Stimulated activated CD8-positive, alpha-beta memory T cell treated with anti-CD3 and anti-CD28 coated beads, Interleukin-12 subunit alpha, Interleukin-12 subunit beta, amount 100 ng/mL, for 24 hours (primary cell): ENCODE results near the gene POFUT2.
"Not testable (repeated sequence)": the region's sequence is repeated elsewhere in the genome, so short reads cannot be mapped to it uniquely, and the experiment has no call there.

ENCODE experiments used
- DNase-seq: peaks from one replicate; pipeline ENCODE4 v3.0.0-alpha.2; 2020; ENCODE audit errors: extremely low read depth

The POFUT2 gene

DNA sequence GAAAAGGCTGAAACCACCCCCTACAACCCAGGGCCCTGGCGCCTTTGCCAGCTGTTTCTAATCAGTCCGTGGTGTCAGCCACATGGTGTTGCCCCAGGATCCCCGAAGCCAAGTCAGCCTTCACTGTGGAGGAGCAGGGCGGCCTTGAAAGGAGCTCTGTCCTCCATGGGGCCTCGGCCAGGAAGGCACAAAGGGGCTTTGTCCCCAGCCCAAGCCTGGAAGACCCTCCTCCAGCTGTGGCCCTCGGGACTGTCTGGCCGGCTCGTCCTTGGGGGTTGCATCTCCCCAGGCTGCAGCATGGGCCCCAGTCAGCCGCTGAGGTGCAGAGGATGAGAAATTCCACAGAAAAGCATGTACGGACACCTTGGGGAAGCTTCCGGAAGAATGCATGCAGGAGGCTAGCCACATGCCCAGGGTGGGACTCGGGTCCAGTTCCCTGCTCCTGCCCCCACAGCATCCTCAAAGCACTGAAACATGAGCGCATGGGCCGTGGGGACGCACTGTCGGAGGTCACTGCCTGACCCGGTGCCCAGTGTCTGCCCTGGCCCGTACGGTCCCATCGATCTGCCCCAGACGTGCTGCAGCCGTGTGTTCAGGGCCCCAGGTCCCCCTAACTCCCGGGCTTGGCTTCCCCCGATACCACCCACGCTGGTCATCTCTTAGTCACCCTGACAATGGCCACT lies 38.6 kb upstream of the POFUT2 start:
- DNase-seq: no peak

DNA sequence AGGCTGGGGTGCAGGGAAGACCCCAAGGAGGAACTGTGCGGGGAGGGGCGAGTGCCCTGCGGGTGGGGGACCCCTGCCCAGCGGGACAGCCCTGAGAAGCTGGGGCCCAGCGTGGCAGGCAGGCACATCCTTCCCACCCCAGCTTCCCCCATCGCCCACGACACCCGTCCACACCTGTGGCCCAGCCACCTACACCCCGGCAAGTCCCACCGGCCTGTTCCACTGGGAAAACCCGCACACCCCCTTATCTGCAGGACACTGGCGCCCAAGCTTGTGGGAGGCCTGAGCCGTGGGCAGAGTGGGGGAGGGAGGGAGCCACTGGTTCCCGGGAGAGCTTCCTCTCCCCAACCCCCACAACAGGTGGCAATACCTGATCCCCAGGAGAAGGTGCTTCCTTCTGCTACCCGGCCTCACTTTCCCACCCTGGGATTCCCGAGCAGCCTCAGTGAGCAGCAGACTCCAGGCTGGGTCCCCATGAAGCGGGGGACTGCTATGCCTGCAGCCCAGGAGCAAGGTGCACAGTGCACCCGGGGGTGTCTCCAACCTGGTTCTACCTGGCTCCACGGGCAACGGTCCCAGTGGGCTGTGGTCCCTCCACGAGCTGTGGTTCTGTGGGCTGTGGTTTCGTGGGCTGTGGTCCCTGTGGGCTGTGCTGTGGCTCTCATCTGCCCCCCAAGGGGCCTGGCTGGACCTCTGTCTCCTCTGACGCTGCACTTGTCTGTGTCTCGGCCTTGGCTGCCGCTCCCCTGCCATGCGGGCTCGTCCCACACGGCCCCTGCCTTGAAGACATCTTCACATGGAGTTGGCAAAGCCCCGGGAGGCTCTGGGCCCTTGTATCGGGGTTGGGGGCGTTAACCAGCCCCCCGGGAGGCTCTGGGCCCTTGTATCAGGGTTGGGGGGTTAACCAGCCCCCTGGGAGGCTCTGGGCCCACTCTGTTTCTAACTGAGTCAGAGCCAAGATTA lies 37.8 kb upstream of the POFUT2 start:
- DNase-seq: no peak

DNA sequence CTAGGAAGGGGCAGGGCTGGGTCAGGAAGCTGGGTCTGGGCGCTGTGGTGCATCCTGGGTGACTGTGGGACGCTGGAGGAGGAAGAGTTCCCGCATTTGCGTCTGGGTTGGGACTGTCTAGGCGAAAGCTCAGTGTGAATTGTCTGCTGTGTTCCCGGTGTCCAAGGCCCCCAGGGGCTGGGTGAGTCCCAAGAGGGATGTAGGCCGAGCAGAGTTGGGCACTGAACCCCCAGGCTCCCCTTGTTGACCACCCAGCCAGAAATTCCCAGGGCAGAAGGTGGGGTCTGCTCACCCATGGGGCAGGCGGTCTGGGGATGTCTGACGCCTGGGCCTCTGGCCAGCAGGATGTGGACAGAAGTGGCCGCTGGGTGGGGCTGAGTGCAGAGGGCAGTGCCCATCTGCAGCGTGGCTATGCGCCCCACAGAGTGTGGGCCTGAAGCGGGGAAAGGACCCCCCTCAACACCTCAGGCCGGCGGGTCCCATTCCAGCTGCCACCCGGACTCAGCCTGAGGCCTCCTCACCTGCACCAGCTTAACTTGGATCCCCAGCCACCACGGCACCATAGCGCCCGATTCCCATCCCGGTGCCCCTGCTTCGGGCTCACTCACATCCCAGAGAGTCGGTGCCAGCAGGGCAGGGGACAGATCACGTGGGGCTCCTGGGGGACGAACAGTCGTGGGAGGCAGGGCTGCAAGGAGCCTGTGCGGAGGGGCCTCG lies 37.0 kb upstream of the POFUT2 start:
- no peak for DNase-seq

DNA sequence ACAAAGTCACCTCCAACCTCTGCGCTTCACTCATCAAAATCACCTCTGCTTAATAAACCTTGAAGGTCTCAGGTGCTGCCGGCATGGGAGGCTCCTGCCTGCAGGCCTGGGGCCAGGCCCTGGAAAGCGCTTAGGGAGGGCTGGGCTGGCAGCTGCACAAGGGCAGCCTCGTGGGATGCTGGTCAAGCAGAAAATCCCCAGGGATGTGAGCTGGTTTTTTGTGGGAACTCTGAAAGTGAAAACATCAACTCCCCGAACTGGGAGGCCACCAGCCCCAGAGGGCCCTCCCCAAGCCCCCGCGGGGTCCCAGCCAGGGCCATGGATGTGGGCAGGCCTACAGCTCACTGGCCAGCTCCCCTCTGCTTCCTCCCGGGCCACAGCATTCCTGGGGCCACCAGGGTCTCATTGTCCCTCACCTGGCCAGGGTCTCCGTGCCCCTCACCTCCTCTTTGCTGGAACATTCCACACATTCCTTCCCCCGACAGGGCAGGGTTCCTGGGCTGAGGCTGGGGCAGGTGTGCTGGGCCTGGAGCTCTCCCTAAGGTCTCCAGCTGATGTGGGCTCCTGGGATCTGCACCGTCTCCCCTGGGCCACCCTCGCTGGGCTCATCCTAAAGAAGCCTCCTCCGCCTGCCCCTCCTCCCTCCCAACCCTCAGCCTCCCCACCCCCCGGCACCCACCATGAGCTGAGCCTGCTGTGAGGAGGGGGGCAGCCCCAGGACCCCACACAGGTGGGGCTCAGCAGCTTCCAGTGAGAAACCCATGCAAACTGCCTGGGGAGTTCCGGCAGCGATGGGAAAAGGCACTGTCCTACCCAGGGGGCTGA lies 36.0 kb upstream of the POFUT2 start:
- DNase-seq: no peak

DNA sequence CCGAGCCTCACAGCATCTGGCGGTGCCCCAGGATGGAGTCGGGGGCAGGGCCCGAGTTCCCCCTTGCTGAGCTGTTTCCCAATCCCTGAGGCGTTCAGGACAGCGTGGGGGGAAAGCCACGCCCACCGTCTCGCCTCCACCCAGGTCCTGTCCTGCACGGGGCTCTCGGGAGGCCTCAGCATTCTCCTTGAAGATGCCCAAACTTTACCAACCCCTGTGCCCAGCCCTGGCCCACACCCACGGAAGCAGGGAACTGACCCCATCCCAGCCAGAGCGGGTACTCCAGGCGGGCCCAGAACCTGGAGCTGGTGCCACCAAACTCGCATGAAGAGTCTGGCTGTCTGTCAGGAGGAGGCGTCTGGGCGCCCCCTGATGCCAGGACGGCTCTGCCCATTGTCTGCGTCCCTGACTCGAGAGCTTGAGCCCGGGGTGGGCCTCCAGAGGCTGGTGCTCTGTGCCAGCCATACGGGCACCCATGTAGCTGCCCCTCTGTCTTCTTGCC lies 35.3 kb upstream of the POFUT2 start:
- no peak for DNase-seq

DNA sequence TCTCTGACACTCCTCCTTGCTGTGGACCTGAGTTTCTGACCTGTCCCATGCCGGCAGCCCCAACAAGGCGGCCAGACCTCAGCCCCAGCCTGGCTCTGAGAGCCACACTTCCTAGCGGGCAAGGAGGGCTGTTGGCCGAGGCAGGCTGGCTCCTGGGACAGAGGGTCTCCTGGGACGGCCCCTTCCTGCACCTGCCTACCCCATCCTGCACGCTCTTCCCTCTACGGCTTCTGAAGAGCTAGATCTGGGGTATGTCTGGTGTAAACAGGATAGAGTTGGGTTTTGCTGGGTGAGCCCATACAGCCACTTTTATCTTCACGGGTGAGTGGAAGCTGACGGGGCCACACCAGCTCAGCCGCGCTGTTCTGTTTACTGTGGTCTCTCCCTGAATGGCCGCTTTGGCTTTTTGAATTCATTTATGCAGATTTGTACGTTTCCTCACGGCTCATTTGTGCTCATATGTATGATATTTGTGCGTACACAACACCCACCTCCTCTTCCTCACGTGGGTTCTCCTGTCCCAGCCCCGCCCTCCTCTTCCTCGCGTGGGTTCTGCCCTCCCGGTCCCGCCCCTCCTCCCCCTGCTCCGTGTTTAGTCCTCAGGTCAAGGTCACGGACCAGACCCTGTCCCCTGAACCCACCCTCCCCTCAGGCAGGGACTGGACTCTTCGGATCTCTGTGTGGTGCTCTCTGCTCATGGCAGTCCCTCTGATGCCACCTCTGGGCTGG lies 34.7 kb upstream of the POFUT2 start:
- no peak for DNase-seq

DNA sequence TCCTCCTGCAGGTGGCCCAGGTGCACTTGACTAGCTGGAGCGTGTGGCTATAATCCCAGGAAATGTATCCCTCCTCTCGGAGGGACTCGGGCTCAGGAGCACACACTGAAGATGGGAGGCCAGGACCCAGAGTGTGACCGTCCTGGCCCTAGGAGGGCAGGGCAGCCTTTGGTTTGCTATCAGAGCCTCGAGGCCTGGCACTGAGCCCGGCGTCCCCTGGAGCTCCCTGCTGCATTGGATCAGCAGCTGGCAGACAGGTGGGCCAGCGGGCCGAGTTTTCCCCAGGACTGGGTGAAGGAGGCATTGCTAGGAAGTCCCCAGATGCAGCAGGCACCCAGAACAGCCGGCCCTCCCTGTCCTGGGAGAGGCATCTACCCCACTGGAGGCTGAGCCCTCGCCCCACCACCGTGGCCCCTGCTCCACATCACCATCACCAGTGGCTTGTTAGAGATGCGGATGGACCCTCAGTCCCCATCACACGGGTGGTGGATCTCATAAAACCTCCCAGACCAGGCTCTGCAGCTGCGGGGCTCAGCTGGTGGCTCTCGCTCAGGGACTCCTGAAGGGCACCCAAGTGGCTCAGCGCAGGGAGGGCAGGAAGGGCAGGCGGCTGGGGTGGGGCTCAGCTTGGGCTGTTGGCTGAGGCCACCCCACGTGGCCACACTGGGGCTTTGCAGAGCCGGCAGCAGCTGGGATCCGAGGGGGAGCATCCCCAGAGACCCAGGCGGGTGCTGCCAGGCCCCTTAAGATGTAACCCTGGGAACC lies 32.7 kb upstream of the POFUT2 start:
- no peak for DNase-seq

DNA sequence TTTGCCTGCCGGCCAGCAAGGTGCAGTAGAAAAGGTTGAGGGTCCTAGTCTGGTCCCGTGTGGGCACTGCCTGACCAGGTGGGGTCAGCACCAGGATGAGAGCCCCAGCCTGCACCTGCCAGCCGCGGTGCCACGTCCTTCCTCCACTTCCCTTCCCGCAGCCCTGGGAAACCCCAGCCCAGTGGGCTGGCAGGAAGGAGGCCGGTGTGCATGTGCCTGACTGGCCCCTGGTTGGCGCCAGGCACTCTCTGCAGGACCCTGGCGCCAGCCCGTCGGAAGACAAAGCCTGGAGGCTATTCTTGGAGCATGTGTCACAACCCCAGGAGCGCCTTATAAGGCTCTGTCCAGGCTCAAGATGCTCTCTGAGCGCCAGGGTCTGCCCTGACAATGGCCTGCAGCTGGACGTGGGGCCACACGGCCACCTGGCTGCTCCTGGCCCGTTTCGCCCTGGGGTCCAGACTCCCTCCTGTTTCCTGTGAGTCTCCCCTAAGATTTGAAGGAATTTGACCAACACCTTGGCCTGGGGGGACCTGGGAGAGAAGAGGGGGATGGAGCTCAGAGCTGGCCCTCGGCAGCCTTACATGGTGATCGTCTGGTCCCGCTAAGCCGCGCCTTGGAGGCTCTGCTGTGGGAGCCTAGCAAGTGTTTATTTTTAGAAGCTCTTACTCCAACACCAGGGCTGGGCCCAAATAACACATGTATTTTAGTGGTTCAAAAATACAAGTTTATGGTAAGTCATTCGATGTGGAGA lies 31.9 kb upstream of the POFUT2 start:
- DNase-seq: no peak

DNA sequence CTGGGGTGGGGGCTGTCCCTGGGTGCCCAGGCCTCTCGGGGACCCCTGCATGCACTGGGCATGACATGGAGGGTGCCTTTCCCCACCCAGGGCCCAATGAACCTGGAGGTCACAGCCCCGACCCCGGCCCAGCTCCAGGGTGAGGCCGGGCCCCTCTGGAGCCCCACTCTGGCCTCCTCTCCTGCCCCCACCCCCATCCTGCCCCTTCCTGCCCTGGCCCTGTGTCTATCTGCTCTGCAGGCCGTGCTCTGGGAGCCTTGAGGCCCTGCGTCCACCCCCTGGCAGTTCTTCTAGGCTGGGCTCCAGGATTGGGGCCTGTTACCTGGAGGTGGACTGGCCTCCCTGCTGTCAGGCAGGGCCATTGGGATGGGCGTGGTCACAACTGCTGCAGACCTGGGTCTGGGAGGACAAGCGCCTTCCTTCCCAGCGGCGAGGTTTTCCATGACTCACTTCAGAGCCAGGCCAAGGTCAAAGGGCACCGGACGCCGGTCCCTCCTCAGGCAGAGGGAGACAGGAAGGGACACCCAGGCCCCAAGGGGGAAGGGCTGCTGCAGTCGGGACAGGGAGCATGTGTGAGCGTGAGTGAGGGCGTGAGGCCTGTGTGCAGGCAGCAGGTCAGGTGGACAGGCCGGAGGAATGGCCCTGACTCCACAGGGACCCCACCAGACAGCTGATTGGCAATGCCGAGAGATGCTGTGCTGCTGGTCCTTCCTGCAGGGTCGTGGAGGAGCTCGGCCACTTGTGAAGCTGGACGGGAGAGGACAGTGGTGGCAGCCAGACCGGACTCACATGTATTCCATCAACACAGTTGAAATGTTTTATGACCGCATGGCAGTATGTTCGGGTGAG lies 31.1 kb upstream of the POFUT2 start:
- no peak for DNase-seq

DNA sequence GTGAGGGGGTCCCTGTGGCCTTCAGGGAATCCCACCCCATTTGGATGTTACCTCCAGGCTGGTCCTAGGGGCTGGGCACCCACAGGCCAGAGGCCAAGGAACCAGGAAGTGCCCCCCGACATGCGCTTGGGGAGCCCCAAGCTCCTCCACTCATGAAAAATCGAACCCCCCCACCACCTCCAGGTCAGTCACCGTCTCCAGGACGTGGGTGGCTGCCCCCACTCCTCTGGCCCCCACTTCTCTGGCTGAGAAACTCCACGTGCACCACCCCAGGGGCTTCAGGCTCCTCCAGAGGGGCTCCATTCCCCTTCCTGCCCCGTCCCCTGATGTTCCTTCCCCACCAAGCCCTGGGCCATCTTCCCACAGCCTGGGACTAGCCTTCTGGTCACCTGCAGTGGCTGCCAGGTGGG lies 30.5 kb upstream of the POFUT2 start:
- DNase-seq: no peak

DNA sequence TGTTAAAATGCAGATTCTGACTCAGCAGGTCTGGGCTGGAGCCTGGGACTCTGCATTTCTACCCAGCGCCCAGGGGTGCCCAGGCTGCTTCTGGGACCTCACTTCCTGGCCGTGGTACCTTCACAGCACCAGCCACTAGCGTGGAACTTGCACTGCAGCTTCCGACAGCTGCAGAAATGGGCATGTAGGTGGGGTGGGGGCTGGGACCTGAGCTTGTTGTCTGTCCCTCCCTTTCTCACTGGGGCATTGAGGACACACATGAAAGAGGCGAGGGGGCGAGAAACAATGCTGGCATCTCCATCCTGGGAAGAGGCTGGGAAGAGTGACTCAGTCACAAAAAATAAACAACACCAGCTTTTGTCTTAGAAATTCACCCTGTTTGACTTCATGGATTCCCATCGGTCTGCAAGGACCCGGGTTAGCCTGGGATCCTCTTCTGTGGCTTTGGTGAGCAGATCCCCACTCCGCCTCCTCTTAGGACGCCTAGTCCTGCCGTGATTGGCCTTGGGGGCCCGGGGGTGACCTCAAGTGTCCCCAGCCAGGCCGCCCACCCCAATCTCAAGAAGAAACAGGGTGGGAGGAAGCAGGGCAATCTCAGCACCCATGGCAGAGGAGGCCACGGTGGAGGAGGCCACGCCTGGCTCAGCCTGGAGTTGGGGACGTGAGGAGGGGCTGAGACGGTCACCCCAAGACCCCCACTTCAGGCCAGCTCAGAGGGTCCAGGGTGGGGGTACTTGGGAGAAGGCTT lies 29.9 kb upstream of the POFUT2 start:
- no peak for DNase-seq

DNA sequence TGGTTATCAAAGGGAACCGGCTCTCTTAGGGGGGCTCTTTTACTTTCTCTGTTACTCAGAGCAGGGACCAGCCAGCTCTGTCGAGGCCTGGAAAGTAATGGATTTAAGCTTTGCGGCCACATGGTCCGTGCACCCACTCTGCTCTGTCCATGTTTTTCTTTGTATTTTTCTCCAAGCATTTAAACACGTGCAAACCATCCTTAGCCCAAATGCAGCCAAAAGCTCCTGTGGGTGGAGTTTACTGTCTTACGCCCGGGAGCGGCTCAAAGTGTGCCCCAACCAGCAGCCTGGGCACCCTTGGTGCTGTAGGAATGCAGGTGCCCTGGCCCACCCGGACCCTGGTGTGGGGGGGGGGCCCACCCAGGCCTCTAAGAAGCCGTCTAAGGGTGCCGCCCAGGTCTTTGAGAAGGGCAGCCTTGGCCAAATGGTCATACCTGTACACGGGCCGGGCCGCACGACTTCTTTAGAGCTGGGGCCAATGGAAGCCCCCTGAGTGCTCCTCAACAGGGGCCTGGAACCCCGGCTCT lies 29.2 kb upstream of the POFUT2 start:
- no peak for DNase-seq

DNA sequence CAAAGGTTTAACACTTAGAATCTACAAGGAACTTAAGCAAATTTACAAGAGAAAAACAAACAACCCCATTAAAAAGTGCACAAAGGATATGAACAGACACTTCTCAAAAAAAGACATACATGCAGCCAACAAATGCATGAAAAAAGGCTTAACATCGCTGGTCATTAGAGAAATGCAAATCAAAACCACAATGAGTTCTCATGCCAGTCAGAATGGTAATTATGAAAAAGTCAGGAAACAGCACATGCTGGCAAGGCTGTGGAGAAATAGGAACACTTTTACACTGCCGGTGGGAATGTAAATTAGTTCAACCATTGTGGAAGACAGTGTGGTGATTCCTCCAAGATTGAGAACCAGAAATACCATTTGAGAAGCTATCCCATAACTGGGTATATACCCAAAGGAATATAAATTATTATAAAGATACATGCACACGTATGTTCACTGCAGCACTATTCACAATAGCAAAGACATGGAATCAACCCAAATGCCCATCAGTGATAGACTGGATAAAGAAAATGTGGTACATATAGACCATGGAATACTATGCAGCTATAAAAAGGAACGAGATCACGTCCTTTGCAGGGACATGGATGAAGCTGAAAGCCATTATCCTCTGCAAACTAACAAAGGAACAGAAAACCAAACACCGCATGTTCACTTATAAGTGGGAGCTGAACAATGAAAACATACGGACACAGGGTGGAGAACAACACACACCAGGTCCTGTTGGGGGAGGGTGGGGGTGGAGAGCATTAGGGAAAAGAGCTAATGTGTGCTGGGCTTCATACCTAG lies 28.2 kb upstream of the POFUT2 start:
- DNase-seq: not testable (repeated sequence)

DNA sequence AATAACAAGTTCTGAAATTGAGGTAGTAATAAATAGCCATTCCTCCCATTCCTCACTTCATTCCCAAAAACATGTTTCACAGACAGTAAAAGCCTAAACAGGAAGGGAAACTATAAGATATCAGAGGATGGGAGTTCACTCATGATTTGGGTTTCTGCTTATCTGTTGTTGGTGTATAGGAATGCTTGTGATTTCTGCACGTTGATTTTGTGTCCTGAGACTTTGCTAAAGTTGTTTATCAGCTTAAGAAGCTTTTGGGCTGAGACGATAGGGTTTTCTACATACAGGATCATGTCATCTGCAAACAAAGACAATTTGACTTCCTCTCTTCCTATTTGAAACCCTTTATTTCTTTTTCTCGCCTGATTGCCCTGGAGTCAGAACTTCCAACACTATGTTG lies 26.0 kb upstream of the POFUT2 start:
- DNase-seq: no peak

DNA sequence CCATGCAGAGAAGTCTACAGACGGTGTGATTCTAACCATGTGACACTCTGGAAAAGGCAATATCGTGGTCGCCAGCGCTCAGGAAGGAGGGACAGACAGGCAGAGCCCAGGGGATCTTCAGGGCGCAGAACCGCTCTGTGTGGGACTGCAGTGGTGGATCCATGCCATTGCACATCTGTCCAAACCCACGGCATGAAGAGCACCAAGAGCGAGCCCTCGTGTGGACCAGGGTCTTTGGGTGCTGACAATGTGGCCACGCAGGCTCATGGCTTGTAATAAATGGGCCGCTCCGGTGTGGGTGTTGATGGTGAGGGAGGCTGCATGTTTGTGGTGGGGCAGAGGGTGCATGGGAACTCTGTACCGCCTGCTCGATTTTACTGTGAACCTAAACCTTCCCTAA lies 25.3 kb upstream of the POFUT2 start:
- DNase-seq: no peak

DNA sequence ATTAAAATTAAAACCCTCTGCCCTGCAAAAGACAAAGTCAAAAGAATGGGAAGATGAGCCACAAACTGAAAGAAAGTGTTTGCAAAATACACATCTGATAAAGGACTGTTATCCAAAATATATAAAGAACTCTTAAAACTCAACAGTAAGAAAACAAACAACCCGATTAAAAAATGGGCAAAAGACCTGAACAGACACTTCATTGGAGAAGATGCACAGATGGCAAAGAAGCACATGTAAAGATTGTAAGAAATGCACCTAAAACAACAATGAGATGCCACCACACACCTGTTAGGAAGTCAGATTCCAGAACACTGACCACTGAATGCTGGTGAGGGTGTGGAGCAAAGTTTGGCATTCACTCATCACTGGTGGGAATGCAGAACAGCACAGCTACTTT lies 24.6 kb upstream of the POFUT2 start:
- DNase-seq: no peak
